GM12878 (cell line): ENCODE results near the gene ATF3. TPM values are rescaled to one million over a fixed set of nuclear protein-coding genes. Genes with fewer than 3 reads are reported as not detected.

ENCODE experiments used
- ATAC-seq: fragments of 200-7000 bp; cut with Tn5 transposase; 3 replicates; pipeline ENCODE4 v1.9.1; 2020; ENCODE audit warnings: mild to moderate bottlenecking, moderate library complexity
- BruUV-seq: library from RNA; stranded (reverse); fragments of 400-500 nt; replicated peaks from 2 replicates; lab custom pipeline; 2021; lab: Mats Ljungman, UMichigan
- CTCF ChIA-PET: fragments of 300-600 bp; sonication (Branson Sonifier 250); formaldehyde crosslinking; extraction: SDS; loops from one replicate; lab custom pipeline; 2021; ENCODE audit warnings: inconsistent platforms; lab: Yijun Ruan, JAX
- POLR2A ChIA-PET: fragments of 350-600 bp; formaldehyde crosslinking; extraction: SDS; loops from one replicate; lab custom pipeline; 2021; ENCODE audit warnings: inconsistent platforms; lab: Charles Lee
- RAD21 ChIA-PET: fragments of 300-600 bp; sonication (Branson Sonifier 250); formaldehyde crosslinking; loops from one replicate; lab custom pipeline; 2023; ENCODE audit warnings: antibody characterized with exemption; ENCODE audit not compliant: unreplicated experiment; lab: Charles Lee
- SMC1A ChIA-PET: fragments of 300-600 bp; sonication (Branson Sonifier 250); formaldehyde crosslinking; loops from one replicate; lab custom pipeline; 2023; ENCODE audit not compliant: unreplicated experiment, uncharacterized antibody; lab: Charles Lee
- DNase-seq: peaks from one replicate; pipeline ENCODE4 v3.0.0-alpha.2; 2011; ENCODE audit warnings: low read depth, low spot score
- FAIRE-seq: peaks from 3 replicates; lab custom pipeline; 2011; peaks lifted over from hg19 to GRCh38; lab: Jason Lieb, UNC
- H2AFZ ChIP-seq: 2 replicates; pipeline ENCODE4 v1.6.0; 2011; ENCODE audit warnings: low read depth, low read length, control low read depth; ENCODE audit not compliant: control insufficient read depth
- H3K27ac ChIP-seq: 2 replicates; pipeline ENCODE4 v1.5.1; 2011; ENCODE audit warnings: control low read depth; ENCODE audit not compliant: control insufficient read depth, insufficient read depth
- H3K27me3 ChIP-seq, 2 experiments: replicated peaks in 1 of 2; 2 replicates each; pipeline versions ENCODE4 v1.6.0 to v1.6.1; 2011; ENCODE audit warnings: low read length in 1 of 2; ENCODE audit not compliant: control insufficient read depth in 2 of 2, insufficient read depth in 2 of 2
- H3K36me3 ChIP-seq, 2 experiments: 2 replicates each; pipeline ENCODE4 v1.5.1; 2011; ENCODE audit warnings: low read length in 1 of 2; ENCODE audit not compliant: control insufficient read depth in 2 of 2, insufficient read depth in 2 of 2
- H3K4me1 ChIP-seq: 2 replicates; pipeline ENCODE4 v1.6.1; 2011; ENCODE audit warnings: mild to moderate bottlenecking, low read length, moderate library complexity, mixed read lengths; ENCODE audit not compliant: control insufficient read depth, insufficient read depth
- H3K4me2 ChIP-seq: 2 replicates; pipeline ENCODE4 v1.6.0; 2011; ENCODE audit warnings: control low read depth; ENCODE audit not compliant: control insufficient read depth, insufficient read depth
- H3K4me3 ChIP-seq: fragments of 200-600 bp; sonication (generic); 2 replicates; pipeline ENCODE4 v1.5.1; 2016
- H3K79me2 ChIP-seq: 2 replicates; pipeline ENCODE4 v1.6.0; 2011; ENCODE audit warnings: low read length; ENCODE audit not compliant: control insufficient read depth, insufficient read depth
- H3K9ac ChIP-seq: 2 replicates; pipeline ENCODE4 v1.8.0; 2011; ENCODE audit warnings: low read length, control low read depth, mixed read lengths; ENCODE audit not compliant: control insufficient read depth, insufficient read depth
- H3K9me3 ChIP-seq: replicated peaks from 3 replicates; pipeline ENCODE4 v1.5.1; 2011; ENCODE audit warnings: mild to moderate bottlenecking, low read length; ENCODE audit not compliant: control insufficient read depth, insufficient read depth
- H4K20me1 ChIP-seq: 2 replicates; pipeline ENCODE4 v1.6.0; 2011; ENCODE audit not compliant: control insufficient read depth, insufficient read depth
- BMI1 ChIP-seq: fragments of 450-650 bp; IDR thresholded peaks from 2 replicates; pipeline ENCODE4 v1.6.1; 2016; ENCODE audit warnings: mild to moderate bottlenecking, moderate library complexity, borderline replicate concordance
- CHD2 ChIP-seq: IDR thresholded peaks from 2 replicates; pipeline ENCODE4 v1.6.1; 2011; ENCODE audit warnings: low read depth, low read length, improper control_type of control experiment, borderline replicate concordance
- CHD4 ChIP-seq: fragments of 200-600 bp; sonication (generic); IDR thresholded peaks from 2 replicates; pipeline ENCODE4 v1.6.1; 2016; ENCODE audit warnings: mild to moderate bottlenecking
- DPF2 ChIP-seq: fragments of 450-650 bp; IDR thresholded peaks from 2 replicates; pipeline ENCODE4 v1.6.1; 2017; ENCODE audit warnings: mild to moderate bottlenecking
- GABPA ChIP-seq: IDR thresholded peaks from 2 replicates; pipeline ENCODE4 v1.6.1; 2014; ENCODE audit warnings: antibody characterized with exemption, low read depth, mild to moderate bottlenecking, inconsistent platforms
- MTA3 ChIP-seq: IDR thresholded peaks from 2 replicates; pipeline ENCODE4 v1.6.1; 2012; ENCODE audit warnings: low read length, inconsistent platforms, borderline replicate concordance
- NFYB ChIP-seq: IDR thresholded peaks from 2 replicates; pipeline ENCODE4 v1.6.1; 2011; ENCODE audit warnings: low read depth, mild to moderate bottlenecking, low read length, improper control_type of control experiment, moderate library complexity; ENCODE audit not compliant: insufficient read depth
- POLR2AphosphoS2 ChIP-seq: IDR thresholded peaks from 2 replicates; pipeline ENCODE4 v1.6.1; 2011; ENCODE audit warnings: low read depth, mild to moderate bottlenecking, low read length, improper control_type of control experiment, moderate library complexity
- WGBS: methylation state at CpG from one replicate; pipeline ENCODE4 v1.1.6; 2016; ENCODE audit warnings: low lambda C conversion rate; ENCODE audit not compliant: insufficient replicate concordance, insufficient coverage; ENCODE audit errors: missing lambda C conversion rate; 5-methylcytosine and 5-hydroxymethylcytosine counted together
- in situ Hi-C: fragments of 300-500 bp; cut with MboI; formaldehyde crosslinking; loops from 9 replicates; pipeline ENCODE4 v1.14.3; 2018; ENCODE audit warnings: mixed read lengths
- intact Hi-C: fragments of 100-400 bp; cut with micrococcal nuclease; formaldehyde crosslinking; loops from one replicate; pipeline ENCODE4 v1.14.2; 2022; ENCODE audit not compliant: unreplicated experiment
- polyA plus RNA-seq, 11 experiments: library from polyadenylated mRNA; depleted of rRNA in 4 of 11; unstranded in 6 of 11; stranded (reverse) in 5 of 11; fragments of >200 nt; fragmentation: Nextera tagmentation in 4 of 11; fragmentation: Illumina TruSeq in 1 of 11; extraction: Ambion mirVana in 4 of 11; extraction: Trizol in 1 of 11; gene quantifications; 1 replicate in 1 of 11; 2 replicates in 10 of 11; pipeline versions ENCODE4 v1.2.1 to v1.2.3, GENCODE V29; 2011 to 2016; ENCODE audit warnings: inconsistent platforms in 2 of 11, missing spikeins in 2 of 11, low read depth in 1 of 11
- total RNA-seq, 4 experiments: library from RNA; depleted of rRNA in 3 of 4; stranded (reverse); fragments of >200 nt in 3 of 4; fragmentation: Illumina TruSeq in 1 of 4; extraction: Trizol in 1 of 4; gene quantifications; 2 replicates each; pipeline versions ENCODE4 v1.2.1 to v1.2.3, GENCODE V29; 2013 to 2021
- TF ChIP-seq, protein P1 (sequence below): fragments of 150-350 bp; IDR thresholded peaks from 2 replicates; pipeline ENCODE4 v1.6.1; 2014; ENCODE audit warnings: mild to moderate bottlenecking, low read depth, low read length
- TF ChIP-seq, protein P2 (sequence below): IDR thresholded peaks from 2 replicates; pipeline ENCODE4 v1.6.1; 2012; ENCODE audit warnings: low read depth, low read length, improper control_type of control experiment

ATF3 gene
- total and polyA plus RNA-seq, 10 of the 15 experiments (the other 5 are each of a cell fraction or from before 2014, with no cell fraction given): 3.0 to 13.9 (median 8.3) TPM

DNA sequence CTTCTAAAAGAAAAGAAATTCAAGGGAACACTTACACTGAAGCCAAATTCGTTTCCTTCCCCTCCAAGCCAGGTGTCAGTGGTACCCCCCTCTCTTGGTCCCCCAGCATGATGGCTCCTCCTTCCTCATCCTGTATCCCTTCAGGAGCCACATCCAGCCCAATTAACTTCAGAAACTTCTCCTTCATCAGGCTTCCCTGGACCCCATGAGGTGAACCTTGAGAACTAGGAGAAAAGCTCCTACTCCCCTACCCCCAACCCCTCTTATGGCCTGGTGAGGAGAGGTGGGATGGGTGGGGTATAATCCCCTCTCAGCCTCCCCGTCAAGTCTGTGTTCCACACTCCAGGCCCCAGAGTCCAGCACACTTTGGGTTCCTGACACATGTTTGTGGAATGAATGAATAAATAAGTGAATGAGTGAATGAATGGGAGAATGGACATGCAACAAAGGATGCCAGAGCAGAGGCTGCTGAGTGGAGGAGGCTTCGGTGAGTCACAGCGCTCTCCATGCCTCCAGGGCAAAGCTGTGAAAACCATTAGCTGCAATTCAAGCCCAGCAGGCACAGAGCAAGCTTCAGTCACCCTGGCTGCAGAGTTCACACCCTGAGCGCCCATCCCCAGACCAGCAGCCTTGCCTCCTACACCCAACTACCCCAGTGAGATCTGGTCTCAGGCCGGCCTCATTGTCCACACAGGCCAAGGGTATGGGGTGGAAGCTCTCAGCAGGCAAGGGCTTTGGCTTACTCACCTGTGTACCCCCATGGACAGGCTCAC is 47.3 kb downstream of the ATF3 start:
- intact Hi-C loops: no loop called here
- no peak for DNase-seq
- Histone ChIP-seq H3K9ac (no peak overlapping the region), H3K4me1 (peaks cover 10% of the 10 kb centered on the region), H2AFZ (no peak overlapping the region), H4K20me1 (no peaks in the 10 kb centered on the region), H3K9me3 (no peaks in the 10 kb centered on the region; the same call in 2 of the 3 replicates)
- POLR2A ChIA-PET: no interaction called here
- 73% methylated on average over 6 of the region's 6 CpGs for WGBS
- no peak for FAIRE-seq
- RAD21 ChIA-PET: interaction anchor here (0.9 to 1.1 kb wide), 2 partner anchors 9 to 178 kb away, joined by 3 to 6 read pairs; no protein-coding TSS in a partner anchor
- TF ChIP-seq, protein P1, sequence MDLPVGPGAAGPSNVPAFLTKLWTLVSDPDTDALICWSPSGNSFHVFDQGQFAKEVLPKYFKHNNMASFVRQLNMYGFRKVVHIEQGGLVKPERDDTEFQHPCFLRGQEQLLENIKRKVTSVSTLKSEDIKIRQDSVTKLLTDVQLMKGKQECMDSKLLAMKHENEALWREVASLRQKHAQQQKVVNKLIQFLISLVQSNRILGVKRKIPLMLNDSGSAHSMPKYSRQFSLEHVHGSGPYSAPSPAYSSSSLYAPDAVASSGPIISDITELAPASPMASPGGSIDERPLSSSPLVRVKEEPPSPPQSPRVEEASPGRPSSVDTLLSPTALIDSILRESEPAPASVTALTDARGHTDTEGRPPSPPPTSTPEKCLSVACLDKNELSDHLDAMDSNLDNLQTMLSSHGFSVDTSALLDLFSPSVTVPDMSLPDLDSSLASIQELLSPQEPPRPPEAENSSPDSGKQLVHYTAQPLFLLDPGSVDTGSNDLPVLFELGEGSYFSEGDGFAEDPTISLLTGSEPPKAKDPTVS: no peak
- no peak for TF ChIP-seq CHD4
- TF ChIP-seq CHD2: no peak
- TF ChIP-seq, protein P2, sequence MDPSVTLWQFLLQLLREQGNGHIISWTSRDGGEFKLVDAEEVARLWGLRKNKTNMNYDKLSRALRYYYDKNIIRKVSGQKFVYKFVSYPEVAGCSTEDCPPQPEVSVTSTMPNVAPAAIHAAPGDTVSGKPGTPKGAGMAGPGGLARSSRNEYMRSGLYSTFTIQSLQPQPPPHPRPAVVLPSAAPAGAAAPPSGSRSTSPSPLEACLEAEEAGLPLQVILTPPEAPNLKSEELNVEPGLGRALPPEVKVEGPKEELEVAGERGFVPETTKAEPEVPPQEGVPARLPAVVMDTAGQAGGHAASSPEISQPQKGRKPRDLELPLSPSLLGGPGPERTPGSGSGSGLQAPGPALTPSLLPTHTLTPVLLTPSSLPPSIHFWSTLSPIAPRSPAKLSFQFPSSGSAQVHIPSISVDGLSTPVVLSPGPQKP: no peak
- no peak for TF ChIP-seq POLR2AphosphoS2
- TF ChIP-seq MTA3: no peak
- no peak for TF ChIP-seq GABPA
- TF ChIP-seq BMI1: no peak
- no peak for TF ChIP-seq NFYB
- no peak for TF ChIP-seq DPF2
- TF ChIP-seq, all 136 proteins: peak for 0
- Histone ChIP-seq H3K36me3 (no peaks in the 10 kb centered on the region), H3K27ac (no peak overlapping the region), H3K27me3 (no peaks in the 10 kb centered on the region), H3K4me2 (no peak overlapping the region), H3K79me2 (no peaks in the 10 kb centered on the region), H3K4me3 (no peak overlapping the region)
- no peak for ATAC-seq
- ChIA-PET SMC1A (interaction anchor here (1.3 kb wide), 1 partner anchor 9 kb away, joined by 6 read pairs; no protein-coding TSS in a partner anchor), CTCF (interaction anchor here (0.5 to 1.4 kb wide), 4 partner anchors 9 to 200 kb away, joined by 3 to 4 read pairs (median 4); no protein-coding TSS in a partner anchor)
- in situ Hi-C loops: no loop called here
- no TSS peak for BruUV-seq
